Smooth muscle cell (in vitro differentiated cells): ENCODE data around the gene ESPNL. TPM values are rescaled to one million over a fixed set of nuclear protein-coding genes. Genes with fewer than 3 reads are reported as not detected.

Experiments
- DNase-seq: peaks from one replicate; lab custom pipeline; 2025; ENCODE audit not compliant: unreplicated experiment; lab: John Stamatoyannopoulos, UW
- H2AFZ ChIP-seq: fragments of 200-600 bp; sonication (generic); 2 replicates; pipeline ENCODE4 v1.6.0; 2016; ENCODE audit warnings: antibody characterized with exemption, low read depth, mild to moderate bottlenecking
- H3F3A ChIP-seq: fragments of 200-600 bp; sonication (generic); 2 replicates; pipeline ENCODE4 v1.6.0; 2017; ENCODE audit warnings: antibody characterized with exemption, low read depth
- H3K27ac ChIP-seq: fragments of 200-600 bp; sonication (generic); 2 replicates; pipeline ENCODE4 v1.5.1; 2016; ENCODE audit warnings: low read depth, mild to moderate bottlenecking
- H3K27me3 ChIP-seq: fragments of 200-600 bp; sonication (generic); 2 replicates; pipeline ENCODE4 v1.6.1; 2016; ENCODE audit warnings: low read depth, mild to moderate bottlenecking
- H3K36me3 ChIP-seq: fragments of 200-600 bp; sonication (generic); 2 replicates; pipeline ENCODE4 v1.5.1; 2016; ENCODE audit warnings: low read depth
- H3K4me1 ChIP-seq: fragments of 200-600 bp; sonication (generic); 2 replicates; pipeline ENCODE4 v1.5.1; 2016; ENCODE audit warnings: low read depth
- H3K4me2 ChIP-seq: fragments of 200-600 bp; sonication (generic); 2 replicates; pipeline ENCODE4 v1.6.0; 2016; ENCODE audit warnings: mild to moderate bottlenecking
- H3K4me3 ChIP-seq: fragments of 200-600 bp; sonication (generic); 2 replicates; pipeline ENCODE4 v1.5.1; 2016; ENCODE audit warnings: mild to moderate bottlenecking
- H3K79me2 ChIP-seq: fragments of 200-600 bp; sonication (generic); 2 replicates; pipeline ENCODE4 v1.6.0; 2016; ENCODE audit warnings: low read depth, mild to moderate bottlenecking
- H3K9ac ChIP-seq: fragments of 200-600 bp; sonication (generic); 2 replicates; pipeline ENCODE4 v1.6.0; 2016; ENCODE audit warnings: low read depth
- H3K9me3 ChIP-seq: fragments of 200-600 bp; sonication (generic); replicated peaks from 2 replicates; pipeline ENCODE4 v1.5.1; 2016; ENCODE audit warnings: low read depth
- H4K20me1 ChIP-seq: fragments of 200-600 bp; sonication (generic); 2 replicates; pipeline ENCODE4 v1.6.0; 2016; ENCODE audit warnings: low read depth
- CTCF ChIP-seq: fragments of 200-600 bp; sonication (generic); IDR thresholded peaks from 2 replicates; pipeline ENCODE4 v1.5.1; 2017; ENCODE audit warnings: borderline replicate concordance, mild to moderate bottlenecking, antibody characterized with exemption; ENCODE audit not compliant: insufficient read depth, poor library complexity, severe bottlenecking
- WGBS: methylation state at CpG from one replicate; pipeline ENCODE4 v1.1.7; 2016; ENCODE audit warnings: low lambda C conversion rate; 5-methylcytosine and 5-hydroxymethylcytosine counted together
- polyA plus RNA-seq: library from polyadenylated mRNA; unstranded; fragments of >200 nt; fragmentation: Nextera tagmentation; extraction: Ambion mirVana; gene quantifications from 2 replicates; pipeline ENCODE4 v1.2.1, GENCODE V29; 2016
- total RNA-seq: library from RNA; depleted of rRNA; stranded (reverse); fragments of >200 nt; gene quantifications from 2 replicates; pipeline ENCODE4 v1.2.3, GENCODE V29; 2014

Gene ESPNL
- total and polyA plus RNA-seq, 2 experiments from 2014 or later: 0.04 TPM; not detected in 1

DNA sequence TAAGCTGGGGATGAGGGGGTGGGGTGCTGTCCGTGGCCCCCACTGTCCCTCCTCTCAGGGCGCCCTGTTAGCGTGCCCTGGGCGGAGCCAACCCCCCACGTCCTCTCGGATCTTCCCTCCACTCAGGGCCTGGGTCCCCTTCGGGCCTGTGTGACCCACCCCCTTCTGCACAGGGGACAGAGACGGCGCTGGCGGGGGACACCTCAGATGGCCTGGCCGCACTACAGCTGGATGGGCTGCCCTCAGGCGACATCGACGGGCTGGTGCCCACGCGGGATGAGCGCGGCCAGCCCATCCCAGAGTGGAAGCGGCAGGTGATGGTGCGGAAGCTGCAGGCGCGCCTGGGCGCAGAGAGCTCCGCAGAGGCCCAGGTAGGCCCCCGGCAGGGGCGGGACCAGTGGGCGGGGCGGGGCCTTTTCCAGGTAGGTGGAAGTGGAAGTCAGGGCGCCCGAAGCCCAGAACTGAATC, 28.4 kb downstream of the ESPNL start:
- no peaks in the 10 kb centered on the region for H3K27me3 ChIP-seq
- H3K4me1 ChIP-seq: no peaks in the 10 kb centered on the region
- 61% methylated on average over 19 of the region's 30 CpGs for WGBS
- H3K27ac ChIP-seq: no peak overlapping the region
- no peak overlapping the region for H3K9ac ChIP-seq
- H3K4me2 ChIP-seq: no peak overlapping the region
- H4K20me1 ChIP-seq: no peaks in the 10 kb centered on the region
- no peaks in the 10 kb centered on the region for H3F3A ChIP-seq
- DNase-seq: no peak
- H3K79me2 ChIP-seq: no peaks in the 10 kb centered on the region
- no peak for TF ChIP-seq CTCF
- no peak overlapping the region for H2AFZ ChIP-seq
- no peak overlapping the region for H3K4me3 ChIP-seq
- no peaks in the 10 kb centered on the region for H3K9me3 ChIP-seq
- H3K36me3 ChIP-seq: no peaks in the 10 kb centered on the region

GRCh38 chr2:238129166-238130010, 29.2 kb downstream of the ESPNL start:
- no peaks in the 10 kb centered on the region for H3K4me1 ChIP-seq
- H3K36me3 ChIP-seq: no peaks in the 10 kb centered on the region
- 93% methylated on average over 22 of the region's 22 CpGs for WGBS
- no peak overlapping the region for H3K9ac ChIP-seq
- no peaks in the 10 kb centered on the region for H3K9me3 ChIP-seq
- no peak overlapping the region for H3K27ac ChIP-seq
- DNase-seq: no peak
- H3F3A ChIP-seq: no peaks in the 10 kb centered on the region
- no peaks in the 10 kb centered on the region for H4K20me1 ChIP-seq
- H3K4me3 ChIP-seq: no peak overlapping the region
- no peak overlapping the region for H3K4me2 ChIP-seq
- H3K27me3 ChIP-seq: no peaks in the 10 kb centered on the region
- H3K79me2 ChIP-seq: no peaks in the 10 kb centered on the region
- no peak for TF ChIP-seq CTCF
- H2AFZ ChIP-seq: no peak overlapping the region

GRCh38 chr2:238130111-238130695, 30.1 kb downstream of the ESPNL start:
- Histone ChIP-seq H3K4me1 (no peaks in the 10 kb centered on the region), H3K79me2 (no peaks in the 10 kb centered on the region), H3K4me2 (no peak overlapping the region), H3K9me3 (no peaks in the 10 kb centered on the region), H3K27ac (no peak overlapping the region), H3K36me3 (no peaks in the 10 kb centered on the region), H2AFZ (no peak overlapping the region), H3F3A (no peaks in the 10 kb centered on the region), H4K20me1 (no peaks in the 10 kb centered on the region), H3K4me3 (no peak overlapping the region), H3K27me3 (no peaks in the 10 kb centered on the region), H3K9ac (no peak overlapping the region)
- no peak for DNase-seq
- no peak for TF ChIP-seq CTCF
- 96% methylated on average over 28 of the region's 28 CpGs for WGBS
